GM23248 (cell line): ENCODE results near the gene SLC19A1. TPM values are rescaled to one million over a fixed set of nuclear protein-coding genes. Genes with fewer than 3 reads are reported as not detected.

Experiments used
- DNase-seq: peaks from one replicate; pipeline ENCODE4 v3.0.0-alpha.2; 2015
- H2AFZ ChIP-seq: fragments of 200-600 bp; sonication (generic); 2 replicates; pipeline ENCODE4 v1.6.1; 2016; ENCODE audit warnings: antibody characterized with exemption
- H3F3A ChIP-seq: fragments of 200-600 bp; sonication (generic); 2 replicates; pipeline ENCODE4 v1.6.1; 2016; ENCODE audit warnings: mild to moderate bottlenecking, antibody characterized with exemption, mixed run types; ENCODE audit not compliant: insufficient read depth
- H3K27ac ChIP-seq: fragments of 200-600 bp; sonication (generic); 2 replicates; pipeline ENCODE4 v1.5.1; 2016; ENCODE audit warnings: mild to moderate bottlenecking
- H3K27me3 ChIP-seq: fragments of 200-600 bp; sonication (generic); replicated peaks from 2 replicates; pipeline ENCODE4 v1.6.1; 2016; ENCODE audit warnings: mild to moderate bottlenecking; ENCODE audit not compliant: insufficient read depth
- H3K36me3 ChIP-seq: fragments of 200-600 bp; sonication (generic); 2 replicates; pipeline ENCODE4 v1.6.1; 2016; ENCODE audit warnings: low read depth, mild to moderate bottlenecking
- H3K4me1 ChIP-seq: fragments of 200-600 bp; sonication (generic); 2 replicates; pipeline ENCODE4 v1.6.1; 2016; ENCODE audit warnings: mild to moderate bottlenecking; ENCODE audit not compliant: insufficient read depth
- H3K4me2 ChIP-seq: fragments of 200-600 bp; sonication (generic); one replicate; pipeline ENCODE4 v1.6.1; 2016; ENCODE audit warnings: mild to moderate bottlenecking; ENCODE audit not compliant: unreplicated experiment
- H3K4me3 ChIP-seq: fragments of 200-600 bp; sonication (generic); 2 replicates; pipeline ENCODE4 v1.5.1; 2016; ENCODE audit warnings: mild to moderate bottlenecking
- H3K79me2 ChIP-seq: fragments of 200-600 bp; sonication (generic); 2 replicates; pipeline ENCODE4 v1.6.1; 2016; ENCODE audit warnings: mild to moderate bottlenecking; ENCODE audit not compliant: insufficient read depth
- H3K9ac ChIP-seq: fragments of 200-600 bp; sonication (generic); 2 replicates; pipeline ENCODE4 v1.6.1; 2016; ENCODE audit warnings: mild to moderate bottlenecking
- H3K9me2 ChIP-seq: fragments of 200-600 bp; sonication (generic); 2 replicates; pipeline ENCODE4 v1.6.1; 2016; ENCODE audit warnings: mixed run types, mild to moderate bottlenecking, moderate library complexity; ENCODE audit not compliant: insufficient read depth
- H3K9me3 ChIP-seq: fragments of 200-600 bp; sonication (generic); one replicate; pipeline ENCODE4 v1.6.1; 2017; ENCODE audit warnings: low read depth
- H4K20me1 ChIP-seq: fragments of 200-600 bp; sonication (generic); 2 replicates; pipeline ENCODE4 v1.6.0; 2016; ENCODE audit not compliant: insufficient read depth
- EZH2 ChIP-seq: fragments of 200-600 bp; sonication (generic); IDR thresholded peaks from 2 replicates; pipeline ENCODE4 v1.6.1; 2018; ENCODE audit warnings: antibody characterized with exemption, mild to moderate bottlenecking; ENCODE audit not compliant: insufficient read depth, poor library complexity, severe bottlenecking
- EZH2phosphoT487 ChIP-seq: fragments of 200-600 bp; sonication (generic); IDR thresholded peaks from 2 replicates; pipeline ENCODE4 v1.6.1; 2018; ENCODE audit warnings: antibody characterized with exemption, moderate library complexity, mild to moderate bottlenecking, low read depth; ENCODE audit not compliant: insufficient read depth
- WGBS, 2 experiments: methylation state at CpG; one replicate each; pipeline ENCODE4 v1.1.6; 2015 to 2017; ENCODE audit warnings: low lambda C conversion rate in 2 of 2, low coverage in 1 of 2; ENCODE audit errors: missing lambda C conversion rate in 2 of 2; 5-methylcytosine and 5-hydroxymethylcytosine counted together
- in situ Hi-C: fragments of 300-500 bp; cut with MboI; formaldehyde crosslinking; loops from 2 replicates; pipeline ENCODE4 v1.15.0; 2020
- polyA plus RNA-seq: library from polyadenylated mRNA; unstranded; fragments of >200 nt; fragmentation: Nextera tagmentation; extraction: Ambion mirVana; gene quantifications from 2 replicates; pipeline ENCODE4 v1.2.1, GENCODE V29; 2016
- total RNA-seq: library from RNA; depleted of rRNA; stranded (reverse); fragments of >200 nt; shearing (Covaris generic); gene quantifications from 2 replicates; pipeline ENCODE4 v1.2.3, GENCODE V29; 2014

SLC19A1 gene
- total and polyA plus RNA-seq, 2 experiments from 2014 or later, result 7.8 to 8.4 TPM

- no peaks in the 10 kb centered on the region for H3K9me3 ChIP-seq
- in situ Hi-C loops, result no loop called here
- 94 to 95% methylated on average over 16 of the region's 16 CpGs for WGBS, 2 experiments
- no peaks in the 10 kb centered on the region for H3K36me3 ChIP-seq
- no peaks in the 10 kb centered on the region for H3K9me2 ChIP-seq
- no peak overlapping the region for H3K4me2 ChIP-seq
- H3K27ac ChIP-seq, result no peak overlapping the region
- TF ChIP-seq EZH2phosphoT487 (no peak), EZH2 (no peak)
- H3K4me3 ChIP-seq, result no peak overlapping the region
- DNase-seq, result no peak
- no peak overlapping the region for H3K9ac ChIP-seq
- H3K27me3 ChIP-seq, result no peaks in the 10 kb centered on the region
- H4K20me1 ChIP-seq, result no peaks in the 10 kb centered on the region
- no peaks in the 10 kb centered on the region for H3K79me2 ChIP-seq
- no peaks in the 10 kb centered on the region for H3F3A ChIP-seq
- H3K4me1 ChIP-seq, result no peaks in the 10 kb centered on the region
- H2AFZ ChIP-seq, result no peak overlapping the region
Observed at GRCh38 chr21:45481566-45481965, 60.7 kb downstream of the SLC19A1 start.

GRCh38 chr21:45480701-45481500 is 61.3 kb downstream of the SLC19A1 start:
- no peak overlapping the region for H3K4me3 ChIP-seq
- no peaks in the 10 kb centered on the region for H4K20me1 ChIP-seq
- no peak overlapping the region for H3K9ac ChIP-seq
- H3K4me1 ChIP-seq, result no peaks in the 10 kb centered on the region
- TF ChIP-seq EZH2phosphoT487, result no peak
- TF ChIP-seq EZH2, result no peak
- H2AFZ ChIP-seq, result no peak overlapping the region
- H3K36me3 ChIP-seq, result no peaks in the 10 kb centered on the region
- H3K27ac ChIP-seq, result no peak overlapping the region
- no peak for DNase-seq
- H3K9me2 ChIP-seq, result no peaks in the 10 kb centered on the region
- no peaks in the 10 kb centered on the region for H3K9me3 ChIP-seq
- in situ Hi-C loops, result no loop called here
- H3K79me2 ChIP-seq, result no peaks in the 10 kb centered on the region
- H3K4me2 ChIP-seq, result no peak overlapping the region
- H3F3A ChIP-seq, result no peaks in the 10 kb centered on the region
- H3K27me3 ChIP-seq, result no peaks in the 10 kb centered on the region
- 93 to 94% methylated on average over 26 to 35 of the region's 35 CpGs for WGBS, 2 experiments

DNA sequence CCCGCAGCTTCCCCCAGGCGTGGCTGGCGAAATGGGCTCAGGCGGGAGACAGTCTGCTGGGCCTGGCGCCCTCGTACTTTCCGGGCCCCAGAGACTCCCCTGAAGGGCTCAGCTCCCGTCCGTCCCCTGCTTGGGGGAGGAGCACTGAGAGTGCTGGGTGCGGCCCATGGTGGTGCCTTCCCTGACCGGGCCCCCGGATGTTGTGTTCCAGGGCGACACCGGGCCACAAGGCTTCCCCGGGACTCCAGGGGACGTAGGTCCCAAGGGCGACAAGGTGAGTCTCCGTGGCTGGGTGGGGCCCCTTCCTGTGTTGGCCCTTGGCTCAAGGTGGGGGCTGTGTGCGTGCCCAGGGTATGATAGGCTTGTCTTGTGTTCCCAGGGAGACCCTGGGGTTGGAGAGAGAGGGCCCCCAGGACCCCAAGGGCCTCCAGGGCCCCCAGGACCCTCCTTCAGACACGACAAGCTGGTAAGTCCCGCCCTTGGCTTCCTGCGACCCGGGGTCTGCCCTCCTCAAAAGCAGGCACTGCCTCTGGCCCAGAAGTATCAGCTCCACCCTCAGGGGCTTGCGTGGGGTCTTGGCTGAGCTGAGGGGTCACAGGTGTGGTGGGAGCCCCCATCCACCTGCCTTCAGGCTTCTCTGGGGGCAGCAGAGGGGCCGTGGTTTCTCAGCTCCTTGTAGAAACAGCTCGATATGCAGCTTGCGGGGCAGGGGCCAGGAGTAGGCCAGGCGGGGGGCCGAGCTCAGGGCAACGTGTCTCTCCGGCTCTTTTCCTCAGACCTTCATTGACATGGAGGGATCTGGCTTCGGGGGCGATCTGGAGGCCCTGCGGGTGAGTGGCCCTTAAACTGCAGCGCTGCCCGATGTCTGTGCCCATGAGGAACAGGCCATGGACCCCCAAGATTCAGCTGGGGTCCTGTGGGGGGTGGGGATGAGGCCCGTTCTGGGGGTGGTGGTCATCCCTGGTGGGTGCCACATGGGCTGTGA is 62.3 kb downstream of the SLC19A1 start:
- Histone ChIP-seq H3K9me3 (no peaks in the 10 kb centered on the region), H3K4me1 (no peaks in the 10 kb centered on the region), H3K4me2 (no peak overlapping the region), H3K27ac (no peak overlapping the region), H3K27me3 (no peaks in the 10 kb centered on the region), H2AFZ (no peak overlapping the region), H3K9ac (no peak overlapping the region), H3F3A (no peaks in the 10 kb centered on the region), H4K20me1 (no peaks in the 10 kb centered on the region), H3K36me3 (no peaks in the 10 kb centered on the region), H3K4me3 (no peak overlapping the region), H3K9me2 (no peaks in the 10 kb centered on the region), H3K79me2 (no peaks in the 10 kb centered on the region)
- TF ChIP-seq EZH2phosphoT487, result no peak
- no peak for TF ChIP-seq EZH2
- WGBS, 2 experiments, result 93% methylated on average over 33 to 37 of the region's 37 CpGs
- DNase-seq, result no peak
- in situ Hi-C loops, result no loop called here

GRCh38 chr21:45478816-45479669 is 63.2 kb downstream of the SLC19A1 start:
- DNase-seq, result no peak
- no peaks in the 10 kb centered on the region for H3K9me2 ChIP-seq
- H3K27ac ChIP-seq, result no peak overlapping the region
- H3K9me3 ChIP-seq, result no peaks in the 10 kb centered on the region
- H3K4me2 ChIP-seq, result no peak overlapping the region
- TF ChIP-seq EZH2phosphoT487, result no peak
- TF ChIP-seq EZH2, result no peak
- H3K36me3 ChIP-seq, result no peaks in the 10 kb centered on the region
- no peak overlapping the region for H3K4me3 ChIP-seq
- no peaks in the 10 kb centered on the region for H4K20me1 ChIP-seq
- H3K27me3 ChIP-seq, result no peaks in the 10 kb centered on the region
- H3F3A ChIP-seq, result no peaks in the 10 kb centered on the region
- no peaks in the 10 kb centered on the region for H3K4me1 ChIP-seq
- in situ Hi-C loops, result no loop called here
- WGBS, 2 experiments, result 90% methylated on average over 29 to 31 of the region's 31 CpGs
- peak overlapping the region; percentile 98; the same call in 1 of the 2 replicates for H2AFZ ChIP-seq
- H3K9ac ChIP-seq, result no peak overlapping the region
- no peaks in the 10 kb centered on the region for H3K79me2 ChIP-seq
